GM12801 (cell line): ENCODE results near the gene ZNF329.

Source experiments
- CTCF ChIP-seq: IDR thresholded peaks from one replicate; pipeline ENCODE4 v1.5.1; 2011; ENCODE audit warnings: control low read depth; ENCODE audit not compliant: insufficient read length; ENCODE audit errors: extremely low read depth

Gene ZNF329

GRCh38 chr19:58150328-58150921, at the start of gene ZNF329:
Gene ZNF329, minus strand, starts transcription at chr19:58150789. Its CDS starts 21,286 bp downstream, at chr19:58129503.
- TF ChIP-seq CTCF, result no peak

GRCh38 chr19:58196901-58197616, 46.5 kb upstream of the ZNF329 start:
- no peak for TF ChIP-seq CTCF

DNA sequence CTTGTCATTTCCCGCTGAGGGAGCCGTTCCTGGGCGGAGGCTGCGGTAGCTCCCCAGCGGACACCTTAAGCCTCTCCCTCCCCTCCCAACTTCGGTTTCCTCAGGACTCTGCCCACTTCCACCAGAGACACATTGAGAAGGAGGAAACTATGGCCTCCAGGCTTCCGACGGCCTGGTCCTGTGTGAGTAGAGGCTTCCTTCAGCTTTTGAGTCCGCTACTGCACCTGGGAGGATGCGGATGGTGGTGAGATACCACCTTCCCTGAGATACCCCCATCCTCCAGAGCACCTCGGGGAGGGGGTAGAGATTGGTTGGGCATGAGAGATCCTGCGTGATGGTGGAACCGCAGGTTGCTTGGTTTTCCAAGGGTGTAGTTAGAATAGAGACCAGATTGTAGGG, 33.2 kb upstream of the ZNF329 start:
- no peak for TF ChIP-seq CTCF

GRCh38 chr19:58182989-58183816, 32.6 kb upstream of the ZNF329 start, which contains the start of gene ZNF274:
Gene ZNF274, plus strand, starts transcription at chr19:58183061. Its CDS starts 905 bp downstream, at chr19:58183966.
- TF ChIP-seq CTCF, result no peak

DNA sequence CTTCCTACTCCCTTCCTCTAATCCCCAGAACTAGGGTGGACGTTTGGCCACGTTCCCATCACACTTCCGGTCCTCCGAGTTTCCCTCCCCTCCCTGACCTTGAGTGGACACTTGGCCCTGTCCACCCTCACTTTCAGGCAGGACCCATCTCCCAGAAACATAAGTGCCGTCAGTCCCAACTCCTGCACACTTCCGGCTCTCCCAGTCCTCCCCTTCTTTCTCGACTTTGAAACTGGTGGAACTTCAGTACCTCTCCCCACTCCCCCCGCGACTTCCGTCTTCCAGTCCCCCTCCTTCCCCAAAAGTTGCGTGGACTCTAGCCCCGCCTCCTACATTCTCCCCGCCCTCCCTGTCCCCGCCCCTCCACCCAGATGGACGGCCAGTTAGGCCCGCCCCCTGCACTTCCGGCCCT, 32.0 kb upstream of the ZNF329 start:
- no peak for TF ChIP-seq CTCF

- TF ChIP-seq CTCF, result no peak
These were observed 31.4 kb upstream of the ZNF329 start for GRCh38 chr19:58181902-58182576.

DNA sequence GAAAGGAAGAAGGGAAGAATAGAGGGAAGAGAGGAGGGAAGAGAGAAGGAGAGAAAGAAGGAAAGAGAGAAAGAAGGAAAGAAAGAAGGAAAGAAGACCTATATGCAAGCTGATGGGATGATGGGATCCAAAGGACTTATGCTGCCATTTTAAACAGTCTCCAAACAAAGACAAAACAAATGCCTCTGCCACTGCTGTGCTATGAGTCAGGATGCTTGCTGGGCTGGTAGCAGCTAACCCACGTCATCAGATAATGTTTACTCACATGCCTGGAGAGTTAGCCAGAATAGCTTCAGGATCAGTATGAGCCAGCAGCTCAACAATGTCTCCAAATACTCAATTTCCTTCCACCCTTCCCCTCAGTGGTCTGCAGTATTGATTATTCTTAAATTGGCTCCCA, 20.3 kb upstream of the ZNF329 start:
- TF ChIP-seq CTCF, result no peak
